GM23248 (cell line): ENCODE data around the gene OR7D4. TPM values are rescaled to one million over a fixed set of nuclear protein-coding genes. Genes with fewer than 3 reads are reported as not detected.
A peak's percentile ranks its signal among the peaks of the same experiment; 100 is the strongest.

Experiments used
- DNase-seq: peaks from one replicate; pipeline ENCODE4 v3.0.0-alpha.2; 2015
- H2AFZ ChIP-seq: fragments of 200-600 bp; sonication (generic); 2 replicates; pipeline ENCODE4 v1.6.1; 2016; ENCODE audit warnings: antibody characterized with exemption
- H3F3A ChIP-seq: fragments of 200-600 bp; sonication (generic); 2 replicates; pipeline ENCODE4 v1.6.1; 2016; ENCODE audit warnings: mild to moderate bottlenecking, antibody characterized with exemption, mixed run types; ENCODE audit not compliant: insufficient read depth
- H3K27ac ChIP-seq: fragments of 200-600 bp; sonication (generic); 2 replicates; pipeline ENCODE4 v1.5.1; 2016; ENCODE audit warnings: mild to moderate bottlenecking
- H3K27me3 ChIP-seq: fragments of 200-600 bp; sonication (generic); replicated peaks from 2 replicates; pipeline ENCODE4 v1.6.1; 2016; ENCODE audit warnings: mild to moderate bottlenecking; ENCODE audit not compliant: insufficient read depth
- H3K36me3 ChIP-seq: fragments of 200-600 bp; sonication (generic); 2 replicates; pipeline ENCODE4 v1.6.1; 2016; ENCODE audit warnings: low read depth, mild to moderate bottlenecking
- H3K4me1 ChIP-seq: fragments of 200-600 bp; sonication (generic); 2 replicates; pipeline ENCODE4 v1.6.1; 2016; ENCODE audit warnings: mild to moderate bottlenecking; ENCODE audit not compliant: insufficient read depth
- H3K4me2 ChIP-seq: fragments of 200-600 bp; sonication (generic); one replicate; pipeline ENCODE4 v1.6.1; 2016; ENCODE audit warnings: mild to moderate bottlenecking; ENCODE audit not compliant: unreplicated experiment
- H3K4me3 ChIP-seq: fragments of 200-600 bp; sonication (generic); 2 replicates; pipeline ENCODE4 v1.5.1; 2016; ENCODE audit warnings: mild to moderate bottlenecking
- H3K79me2 ChIP-seq: fragments of 200-600 bp; sonication (generic); 2 replicates; pipeline ENCODE4 v1.6.1; 2016; ENCODE audit warnings: mild to moderate bottlenecking; ENCODE audit not compliant: insufficient read depth
- H3K9ac ChIP-seq: fragments of 200-600 bp; sonication (generic); 2 replicates; pipeline ENCODE4 v1.6.1; 2016; ENCODE audit warnings: mild to moderate bottlenecking
- H3K9me2 ChIP-seq: fragments of 200-600 bp; sonication (generic); 2 replicates; pipeline ENCODE4 v1.6.1; 2016; ENCODE audit warnings: mixed run types, mild to moderate bottlenecking, moderate library complexity; ENCODE audit not compliant: insufficient read depth
- H3K9me3 ChIP-seq: fragments of 200-600 bp; sonication (generic); one replicate; pipeline ENCODE4 v1.6.1; 2017; ENCODE audit warnings: low read depth
- H4K20me1 ChIP-seq: fragments of 200-600 bp; sonication (generic); 2 replicates; pipeline ENCODE4 v1.6.0; 2016; ENCODE audit not compliant: insufficient read depth
- EZH2 ChIP-seq: fragments of 200-600 bp; sonication (generic); IDR thresholded peaks from 2 replicates; pipeline ENCODE4 v1.6.1; 2018; ENCODE audit warnings: antibody characterized with exemption, mild to moderate bottlenecking; ENCODE audit not compliant: insufficient read depth, poor library complexity, severe bottlenecking
- EZH2phosphoT487 ChIP-seq: fragments of 200-600 bp; sonication (generic); IDR thresholded peaks from 2 replicates; pipeline ENCODE4 v1.6.1; 2018; ENCODE audit warnings: antibody characterized with exemption, moderate library complexity, mild to moderate bottlenecking, low read depth; ENCODE audit not compliant: insufficient read depth
- WGBS, 2 experiments: methylation state at CpG; one replicate each; pipeline ENCODE4 v1.1.6; 2015 to 2017; ENCODE audit warnings: low lambda C conversion rate in 2 of 2, low coverage in 1 of 2; ENCODE audit errors: missing lambda C conversion rate in 2 of 2; 5-methylcytosine and 5-hydroxymethylcytosine counted together
- in situ Hi-C: fragments of 300-500 bp; cut with MboI; formaldehyde crosslinking; loops from 2 replicates; pipeline ENCODE4 v1.15.0; 2020
- polyA plus RNA-seq: library from polyadenylated mRNA; unstranded; fragments of >200 nt; fragmentation: Nextera tagmentation; extraction: Ambion mirVana; gene quantifications from 2 replicates; pipeline ENCODE4 v1.2.1, GENCODE V29; 2016
- total RNA-seq: library from RNA; depleted of rRNA; stranded (reverse); fragments of >200 nt; shearing (Covaris generic); gene quantifications from 2 replicates; pipeline ENCODE4 v1.2.3, GENCODE V29; 2014; rRNA removed

The OR7D4 gene
- total and polyA plus RNA-seq, 2 experiments from 2014 or later = not detected

GRCh38 chr19:9171393-9171991 lies 47.9 kb downstream of the OR7D4 start:
- Histone ChIP-seq H3K4me1 (no peaks in the 10 kb centered on the region), H3K4me2 (no peak overlapping the region), H3K9ac (no peak overlapping the region), H3K36me3 (no peaks in the 10 kb centered on the region), H3F3A (no peaks in the 10 kb centered on the region), H4K20me1 (no peaks in the 10 kb centered on the region), H3K4me3 (no peak overlapping the region), H2AFZ (no peak overlapping the region), H3K79me2 (no peaks in the 10 kb centered on the region), H3K27ac (no peak overlapping the region), H3K9me3 (no peaks in the 10 kb centered on the region), H3K27me3 (no peaks in the 10 kb centered on the region), H3K9me2 (no peaks in the 10 kb centered on the region)
- in situ Hi-C loops = no loop called here
- no peak for DNase-seq
- 71 to 73% methylated on average over 6 of the region's 6 CpGs for WGBS, 2 experiments
- no peak for TF ChIP-seq EZH2phosphoT487
- TF ChIP-seq EZH2 = no peak

- Histone ChIP-seq H3K4me1 (no peaks in the 10 kb centered on the region), H3K4me2 (no peak overlapping the region), H3K27ac (no peak overlapping the region), H3K9ac (no peak overlapping the region), H2AFZ (no peak overlapping the region), H3K9me2 (no peaks in the 10 kb centered on the region), H3K9me3 (no peaks in the 10 kb centered on the region), H3K4me3 (no peak overlapping the region), H3K27me3 (no peaks in the 10 kb centered on the region), H3K79me2 (no peaks in the 10 kb centered on the region), H3F3A (no peaks in the 10 kb centered on the region), H4K20me1 (no peaks in the 10 kb centered on the region), H3K36me3 (peaks cover 20% of the 10 kb centered on the region)
- in situ Hi-C loops = no loop called here
- no peak for DNase-seq
- TF ChIP-seq EZH2 (no peak), EZH2phosphoT487 (no peak)
- WGBS, 2 experiments = 94 to 99% methylated on average over 4 of the region's 4 CpGs
These were observed 52.5 kb downstream of the OR7D4 start for GRCh38 chr19:9166846-9167245.

GRCh38 chr19:9165261-9165660 lies 54.1 kb downstream of the OR7D4 start:
- no peaks in the 10 kb centered on the region for H4K20me1 ChIP-seq
- H3K9ac ChIP-seq = no peak overlapping the region
- H3K79me2 ChIP-seq = peaks cover 7% of the 10 kb centered on the region; the same call in 1 of the 2 replicates
- in situ Hi-C loops = no loop called here
- no peaks in the 10 kb centered on the region for H3K27me3 ChIP-seq
- no peak for TF ChIP-seq EZH2phosphoT487
- H3K4me3 ChIP-seq = no peak overlapping the region
- no peak overlapping the region for H3K4me2 ChIP-seq
- H3K4me1 ChIP-seq = no peaks in the 10 kb centered on the region
- H3K9me2 ChIP-seq = no peaks in the 10 kb centered on the region
- H3K27ac ChIP-seq = no peak overlapping the region
- H3K36me3 ChIP-seq = peaks cover 36% of the 10 kb centered on the region
- DNase-seq = peak; percentile 10
- H3K9me3 ChIP-seq = no peaks in the 10 kb centered on the region
- 94 to 98% methylated on average over 3 of the region's 3 CpGs for WGBS, 2 experiments
- no peak overlapping the region for H2AFZ ChIP-seq
- no peaks in the 10 kb centered on the region for H3F3A ChIP-seq

GRCh38 chr19:9161427-9161826 lies 58.0 kb downstream of the OR7D4 start:
- peaks cover 16% of the 10 kb centered on the region for H3K79me2 ChIP-seq
- no peaks in the 10 kb centered on the region for H3K9me3 ChIP-seq
- DNase-seq = no peak
- no peak overlapping the region for H3K4me3 ChIP-seq
- H3K27ac ChIP-seq = no peak overlapping the region
- no peak overlapping the region for H2AFZ ChIP-seq
- no peak overlapping the region for H3K4me2 ChIP-seq
- in situ Hi-C loops = no loop called here
- H3K9ac ChIP-seq = no peak overlapping the region
- TF ChIP-seq EZH2phosphoT487 (no peak), EZH2 (no peak)
- H3K36me3 ChIP-seq = peaks cover 65% of the 10 kb centered on the region
- H3K27me3 ChIP-seq = no peaks in the 10 kb centered on the region
- no peaks in the 10 kb centered on the region for H3K4me1 ChIP-seq
- H3F3A ChIP-seq = no peaks in the 10 kb centered on the region
- 97 to 100% methylated on average over 12 of the region's 12 CpGs for WGBS, 2 experiments
- H4K20me1 ChIP-seq = no peaks in the 10 kb centered on the region
- no peaks in the 10 kb centered on the region for H3K9me2 ChIP-seq

Other genes with a start within 250 kb of the OR7D4 start
- gene MUC16, start 209.2 kb downstream of the OR7D4 start, total RNA-seq = not detected in 2 replicates
- not detected in 2 replicates for gene MUC16, start 209.2 kb downstream of the OR7D4 start, polyA plus RNA-seq
- not detected in 2 replicates for gene OR1M1, start 132.5 kb downstream of the OR7D4 start, total RNA-seq
- gene OR1M1, start 132.5 kb downstream of the OR7D4 start, polyA plus RNA-seq = not detected in 2 replicates
- not detected in 2 replicates for gene OR7G2, start 112.1 kb downstream of the OR7D4 start, total RNA-seq
- not detected in 2 replicates for gene OR7G2, start 112.1 kb downstream of the OR7D4 start, polyA plus RNA-seq
- gene OR7G1, start 103.8 kb downstream of the OR7D4 start, total RNA-seq = not detected in 2 replicates
- gene OR7G1, start 103.8 kb downstream of the OR7D4 start, polyA plus RNA-seq = not detected in 2 replicates
- not detected in 2 replicates for gene OR7G3, start 92.6 kb downstream of the OR7D4 start, total RNA-seq
- gene OR7G3, start 92.6 kb downstream of the OR7D4 start, polyA plus RNA-seq = not detected in 2 replicates
- gene ZNF317, start 79.2 kb downstream of the OR7D4 start, total RNA-seq = 10.5 and 11.6 TPM in 2 replicates
- gene ZNF317, start 79.2 kb downstream of the OR7D4 start, polyA plus RNA-seq = 16.0 and 19.5 TPM in 2 replicates
- gene OR7D2, start 40.6 kb downstream of the OR7D4 start, total RNA-seq = not detected in 2 replicates
- gene OR7D2, start 40.6 kb downstream of the OR7D4 start, polyA plus RNA-seq = not detected in 2 replicates
- gene OR7E24, start 31.3 kb upstream of the OR7D4 start, total RNA-seq = not detected in 2 replicates
- gene OR7E24, start 31.3 kb upstream of the OR7D4 start, polyA plus RNA-seq = not detected in 2 replicates
- gene ZNF699, start 90.2 kb upstream of the OR7D4 start, total RNA-seq = 3.9 and 12.4 TPM in 2 replicates
- 3.2 and 3.7 TPM in 2 replicates for gene ZNF699, start 90.2 kb upstream of the OR7D4 start, polyA plus RNA-seq
- 6.7 and 8.1 TPM in 2 replicates for gene ZNF559, start 104.6 kb upstream of the OR7D4 start, total RNA-seq
- 9.5 and 13.4 TPM in 2 replicates for gene ZNF559, start 104.6 kb upstream of the OR7D4 start, polyA plus RNA-seq
- gene ZNF177, start 143.4 kb upstream of the OR7D4 start, total RNA-seq = 1.8 and 3.2 TPM in 2 replicates
- 0.61 and 1.2 TPM in 2 replicates for gene ZNF177, start 143.4 kb upstream of the OR7D4 start, polyA plus RNA-seq
- gene ZNF266, start 216.0 kb upstream of the OR7D4 start, total RNA-seq = 16.1 and 18.5 TPM in 2 replicates
- gene ZNF266, start 216.0 kb upstream of the OR7D4 start, polyA plus RNA-seq = 7.4 and 8.1 TPM in 2 replicates